HL-60/S4 treated with retinoic acid at 250 ng/mL for 4 days and 3 days (cell line): ENCODE measurements around the gene FAM163B.
"Not testable (repeated sequence)": the region's sequence is repeated elsewhere in the genome, so short reads cannot be mapped to it uniquely, and the experiment has no call there.

Experiments used
- in situ Hi-C: fragments of 300-500 bp; cut with MboI; formaldehyde crosslinking; loops from 2 replicates; pipeline ENCODE4 v1.7.0; 2022; ENCODE audit warnings: low sequenced_read_pairs

The FAM163B gene

DNA sequence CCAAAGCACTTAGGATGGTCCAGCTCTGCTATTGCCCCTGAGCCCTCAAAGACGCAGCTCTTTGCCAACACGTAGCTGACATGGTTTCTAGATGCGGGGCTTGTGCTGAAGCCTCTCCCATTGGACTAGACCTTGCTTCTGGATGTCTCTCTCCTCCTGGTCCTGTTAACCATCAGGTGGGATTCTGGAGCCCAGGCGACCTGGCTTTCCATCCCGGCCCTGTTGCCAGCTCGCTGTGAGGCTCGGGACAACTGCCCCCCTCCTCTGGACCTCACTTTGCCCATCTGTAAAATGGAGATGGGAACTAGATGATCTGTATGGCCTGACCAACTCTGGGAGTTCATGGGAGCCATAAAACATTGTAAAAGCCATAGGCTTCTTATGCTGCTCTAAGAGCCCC, 31.0 kb upstream of the FAM163B start:
- in situ Hi-C loops = no loop called here

DNA sequence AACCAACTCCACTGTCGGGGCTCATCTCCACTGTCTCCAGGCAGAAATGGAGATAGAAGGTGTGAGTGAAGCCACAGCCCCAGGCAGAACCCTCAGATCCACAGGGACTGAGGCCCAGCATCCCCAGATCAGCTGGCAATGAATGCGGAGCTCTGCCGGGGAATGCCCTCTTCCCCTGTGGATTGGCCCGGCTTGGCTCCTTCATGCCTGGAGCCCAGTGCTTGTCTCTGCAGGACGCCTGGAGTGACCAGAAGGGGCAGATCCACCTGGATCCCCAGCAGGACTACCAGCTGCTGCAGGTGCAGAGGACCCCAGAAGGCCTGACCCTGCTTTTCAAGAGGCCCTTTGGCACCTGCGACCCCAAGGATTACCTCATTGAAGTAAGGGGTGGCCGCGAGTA, 30.4 kb upstream of the FAM163B start:
- in situ Hi-C loops = no loop called here

DNA sequence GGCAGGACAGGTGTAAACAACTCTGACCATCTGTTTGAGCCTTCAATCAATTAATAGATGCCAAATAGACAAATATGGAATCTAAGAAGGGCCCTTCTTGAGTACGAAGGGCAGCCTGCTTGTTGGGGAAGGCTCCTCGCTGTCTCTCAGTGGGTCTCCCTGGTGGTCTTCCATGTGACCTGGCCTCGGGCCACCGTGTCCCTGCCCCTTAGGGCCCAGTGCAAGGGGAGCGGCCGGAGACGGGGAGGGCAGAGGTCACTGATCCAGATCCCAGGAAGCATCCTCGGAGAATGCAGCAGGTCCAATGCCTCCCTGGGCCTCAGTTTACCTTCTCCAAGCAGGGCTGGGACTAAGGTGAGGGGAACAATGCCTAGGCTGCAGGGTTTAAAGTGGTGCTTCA, 29.5 kb upstream of the FAM163B start:
- in situ Hi-C loops = no loop called here

DNA sequence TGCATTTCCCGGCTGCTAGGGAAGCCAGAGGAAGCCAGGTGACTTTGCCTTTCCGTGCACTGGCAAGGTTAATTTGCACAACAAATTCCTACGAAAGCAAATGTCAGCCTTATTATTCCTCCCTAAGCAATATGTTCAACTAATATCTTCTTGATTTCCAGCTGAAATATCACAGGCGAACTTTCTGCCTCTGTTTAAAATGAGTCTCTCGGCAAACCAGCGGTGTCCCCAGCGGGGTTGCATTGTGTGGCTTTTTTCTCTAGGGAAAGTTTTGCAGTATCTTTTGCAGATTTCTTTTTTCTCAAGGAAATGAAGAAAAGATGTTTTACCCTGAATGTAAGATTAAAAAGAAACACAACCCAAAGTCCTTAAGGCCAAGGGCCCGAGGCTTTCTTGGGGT, 28.9 kb upstream of the FAM163B start:
- in situ Hi-C loops = no loop called here

DNA sequence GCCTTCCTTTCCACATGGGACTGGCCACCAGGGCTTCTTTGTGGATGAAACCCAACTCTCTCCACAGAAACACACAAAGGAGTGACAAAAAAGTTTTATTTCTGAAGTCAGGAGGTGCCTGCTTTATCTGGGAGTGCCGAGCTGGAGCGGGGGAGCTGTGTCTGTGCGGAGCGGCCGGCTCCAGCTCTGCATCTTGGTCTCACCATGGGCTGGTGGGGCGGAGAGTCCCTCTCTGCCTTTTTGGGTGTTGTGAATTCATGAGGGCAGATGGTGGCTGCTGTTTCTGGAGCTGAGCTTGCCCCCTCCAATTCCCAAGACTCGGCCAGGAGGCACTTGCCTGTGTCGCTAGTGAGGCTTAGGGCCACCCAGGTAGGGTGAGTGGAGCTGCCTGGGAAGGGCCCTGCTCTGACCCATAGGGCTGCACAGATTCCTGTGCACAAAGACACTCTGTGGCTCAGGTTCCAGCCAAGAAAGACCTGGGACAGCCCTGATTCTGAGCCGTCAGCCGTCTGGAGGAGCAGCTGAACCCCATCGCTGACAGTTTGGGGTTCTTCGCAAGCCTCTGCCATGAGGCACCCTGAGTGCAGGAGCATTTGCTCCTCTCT, 28.4 kb upstream of the FAM163B start:
- in situ Hi-C loops = no loop called here

DNA sequence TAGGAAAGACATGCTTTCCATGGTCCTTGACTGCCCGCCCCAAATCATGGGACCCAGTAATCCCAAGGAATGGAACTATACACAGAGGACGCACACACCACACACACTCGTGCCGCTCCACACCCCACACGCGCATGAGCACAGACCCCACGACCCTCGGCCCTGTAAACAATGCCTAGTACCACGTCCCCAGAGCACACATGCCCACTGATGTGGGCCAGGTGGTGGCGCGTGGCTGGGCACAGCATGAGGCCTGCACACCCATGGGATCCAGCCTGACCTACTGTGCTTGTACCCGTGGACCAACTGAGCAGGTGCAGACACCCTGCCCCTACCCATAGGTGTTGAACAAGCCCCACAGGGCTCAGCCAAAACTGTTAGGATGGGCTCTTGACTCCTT, 27.7 kb upstream of the FAM163B start:
- in situ Hi-C loops = no loop called here

DNA sequence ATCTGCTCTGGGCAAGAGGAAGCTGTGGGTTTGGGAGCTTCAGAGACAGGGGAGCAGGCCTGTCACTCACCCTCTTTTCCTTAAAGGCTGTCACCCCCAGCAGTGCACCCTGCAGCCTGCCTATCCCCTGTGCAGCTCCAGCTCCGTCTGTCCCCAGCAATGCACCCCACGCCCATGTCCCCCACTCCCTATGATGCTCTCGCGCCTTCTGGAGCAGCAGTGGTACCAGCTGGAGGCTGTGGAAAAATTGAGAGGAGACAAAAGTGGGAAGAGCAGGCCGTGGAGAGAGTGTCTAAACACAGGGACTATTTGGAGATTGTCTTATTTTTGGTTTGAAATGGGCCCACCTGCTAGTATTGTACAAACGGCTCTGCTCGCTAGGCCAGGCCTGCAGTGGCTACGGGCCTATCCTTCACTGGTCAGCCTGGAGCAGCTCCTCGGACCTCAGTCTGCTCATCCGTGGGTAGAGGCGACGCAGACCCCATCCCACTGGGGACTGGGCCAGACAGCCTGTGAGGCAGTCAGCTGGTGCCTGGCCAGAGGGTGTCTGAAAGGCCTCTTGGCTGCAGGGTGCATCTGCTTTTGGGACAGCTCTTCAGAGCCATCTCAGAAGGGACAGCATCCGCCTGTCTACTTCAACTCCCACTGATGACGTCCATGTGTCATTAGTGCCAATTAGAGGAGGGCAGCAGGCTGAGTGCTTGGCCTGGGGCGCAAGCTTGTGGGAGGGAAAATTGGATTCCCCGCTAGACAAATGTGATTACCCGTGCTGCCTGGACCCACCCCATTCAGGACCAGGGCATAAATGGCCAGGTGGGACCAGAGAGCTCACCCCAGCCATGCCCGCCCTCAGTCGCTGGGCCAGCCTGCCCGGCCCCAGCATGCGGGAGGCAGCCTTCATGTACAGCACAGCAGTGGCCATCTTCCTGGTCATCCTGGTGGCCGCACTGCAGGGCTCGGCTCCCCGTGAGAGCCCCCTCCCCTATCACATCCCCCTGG, 26.6 kb upstream of the FAM163B start, which contains the start of gene DBH:
DBH (plus strand) TSS at position 831 of the 999 bp plus-strand sequence; CDS start at position 840, 9 bp downstream.
- in situ Hi-C loops = no loop called here

DNA sequence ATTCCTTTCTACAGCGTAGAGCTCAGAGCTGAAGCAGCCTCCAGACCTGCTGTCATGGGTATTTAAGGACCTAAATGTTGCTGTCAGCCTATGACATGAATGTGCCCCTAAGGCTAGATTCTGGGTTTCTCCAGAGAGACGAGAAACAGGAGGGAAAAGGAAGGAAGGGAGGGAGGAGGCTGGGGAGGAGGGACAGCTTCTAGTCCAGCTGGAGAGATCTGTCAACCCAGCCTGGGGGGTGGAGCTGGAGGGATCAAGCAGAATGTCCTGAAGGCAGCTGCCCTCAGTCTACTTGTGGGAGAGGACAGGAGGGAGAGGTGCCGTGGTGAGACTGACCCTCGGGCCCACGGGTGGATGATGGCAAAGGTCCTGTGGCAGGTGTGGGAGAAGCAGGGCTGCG, 25.9 kb upstream of the FAM163B start:
- in situ Hi-C loops = no loop called here

DNA sequence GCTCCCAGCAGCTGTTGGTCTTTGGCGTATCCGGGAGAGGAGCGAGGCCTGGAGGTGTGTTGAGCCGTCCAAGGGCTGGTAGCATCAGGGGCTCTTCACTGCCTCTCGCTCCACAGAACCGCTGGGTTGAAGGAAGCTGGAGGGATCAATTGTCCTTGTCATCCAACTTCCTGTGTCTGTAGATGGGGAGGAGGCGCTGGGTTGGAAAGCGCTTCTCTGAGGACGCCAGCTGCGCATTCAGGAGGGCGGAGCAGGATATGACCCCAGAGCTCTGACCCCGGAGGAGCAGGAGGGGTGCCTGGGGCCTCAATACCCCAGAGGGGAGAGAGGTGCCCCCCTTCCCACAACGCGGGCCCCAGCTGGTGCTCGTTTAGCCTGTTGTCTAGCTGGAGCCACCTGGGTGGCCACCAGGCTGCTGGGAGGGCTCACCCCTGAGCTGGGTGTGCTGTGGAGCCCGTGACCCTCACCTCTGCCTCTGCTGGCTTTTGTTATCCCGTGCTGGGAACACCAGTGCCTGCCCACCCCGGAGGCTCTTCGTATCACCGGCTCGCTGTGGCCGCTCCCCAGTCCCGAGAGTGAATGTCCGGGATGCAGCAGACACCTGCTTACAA, 25.0 kb upstream of the FAM163B start:
- in situ Hi-C loops = no loop called here

DNA sequence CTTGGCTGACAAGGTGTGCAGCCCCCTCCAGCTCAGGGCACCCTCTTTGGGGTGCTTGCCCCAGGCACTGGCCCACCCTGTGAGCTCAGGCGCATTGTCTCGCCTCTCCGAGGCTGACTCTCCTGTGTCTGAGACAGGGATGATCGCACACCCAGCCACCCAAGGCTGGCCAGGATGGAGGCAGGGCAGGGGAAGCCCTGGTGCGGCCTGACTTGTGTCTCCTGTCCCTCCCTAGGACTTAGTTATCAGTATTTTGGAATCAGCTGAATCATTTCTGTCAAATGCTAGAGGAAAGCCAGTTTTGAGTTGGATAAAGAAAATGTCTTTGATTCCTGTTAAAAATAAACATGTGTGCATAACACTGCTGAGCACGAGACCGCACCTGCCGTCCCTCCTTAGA, 24.5 kb upstream of the FAM163B start:
- in situ Hi-C loops = no loop called here

DNA sequence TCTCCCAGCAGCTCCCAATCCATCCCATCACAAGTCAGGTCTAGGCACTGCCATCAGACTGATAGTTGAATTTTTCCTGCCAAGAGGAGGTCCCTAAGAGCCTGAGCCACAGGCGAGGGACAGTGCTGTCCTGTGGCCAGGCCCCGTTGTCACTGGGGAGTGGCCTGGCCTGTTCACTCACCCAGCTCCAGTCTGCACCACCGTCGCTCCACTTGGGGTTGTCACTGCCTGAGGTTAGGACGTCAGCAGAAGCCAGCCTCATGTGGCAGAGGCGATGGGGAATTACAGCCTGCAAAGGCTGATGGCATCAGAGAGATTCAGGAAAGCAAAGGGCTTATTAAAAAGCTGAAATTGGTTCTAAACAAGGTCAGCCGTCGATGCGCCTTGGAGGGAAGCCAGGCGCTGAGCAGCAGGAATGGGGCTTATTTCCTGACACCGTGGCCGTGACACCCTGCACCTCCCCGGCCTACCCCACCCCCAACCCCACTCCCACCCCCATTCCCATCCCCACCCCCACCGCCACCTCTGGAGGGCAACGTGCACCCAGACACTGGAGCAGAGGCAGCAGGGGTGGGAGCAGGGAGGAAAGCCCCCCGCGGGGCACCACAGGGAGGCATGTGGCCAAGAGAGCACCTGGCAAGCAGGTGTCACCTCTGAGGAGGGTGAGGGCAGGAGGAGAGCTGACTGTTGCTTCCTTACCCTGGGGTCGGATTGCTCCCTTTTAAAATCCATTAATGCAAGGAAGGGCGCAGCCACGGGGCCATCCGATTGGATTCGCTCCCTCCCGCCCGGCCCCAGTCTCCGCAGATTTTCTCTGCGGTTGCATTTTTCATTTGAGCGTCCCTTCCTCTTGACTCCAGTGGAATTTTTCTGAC, 23.9 kb upstream of the FAM163B start:
- in situ Hi-C loops = no loop called here

DNA sequence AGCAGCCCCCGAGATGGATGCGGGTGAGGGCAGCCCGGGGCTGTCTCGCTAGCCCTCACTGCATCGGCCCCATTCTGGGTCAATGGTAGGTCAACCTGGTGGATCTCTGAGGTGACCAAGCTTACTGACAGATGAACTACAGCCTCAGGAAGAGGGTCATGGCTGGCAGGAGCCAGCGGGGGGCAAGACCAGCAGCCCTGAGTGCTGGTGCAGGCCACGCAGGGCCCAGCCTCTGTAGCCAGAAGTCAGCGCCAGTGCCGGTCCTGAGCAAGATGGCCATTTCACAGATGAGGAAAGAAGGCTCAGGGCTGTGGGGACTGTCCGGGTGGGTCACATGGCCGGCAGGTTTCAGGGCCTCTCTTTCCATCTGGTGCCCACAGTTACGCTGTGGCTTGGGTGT, 21.9 kb upstream of the FAM163B start:
- in situ Hi-C loops = no loop called here

DNA sequence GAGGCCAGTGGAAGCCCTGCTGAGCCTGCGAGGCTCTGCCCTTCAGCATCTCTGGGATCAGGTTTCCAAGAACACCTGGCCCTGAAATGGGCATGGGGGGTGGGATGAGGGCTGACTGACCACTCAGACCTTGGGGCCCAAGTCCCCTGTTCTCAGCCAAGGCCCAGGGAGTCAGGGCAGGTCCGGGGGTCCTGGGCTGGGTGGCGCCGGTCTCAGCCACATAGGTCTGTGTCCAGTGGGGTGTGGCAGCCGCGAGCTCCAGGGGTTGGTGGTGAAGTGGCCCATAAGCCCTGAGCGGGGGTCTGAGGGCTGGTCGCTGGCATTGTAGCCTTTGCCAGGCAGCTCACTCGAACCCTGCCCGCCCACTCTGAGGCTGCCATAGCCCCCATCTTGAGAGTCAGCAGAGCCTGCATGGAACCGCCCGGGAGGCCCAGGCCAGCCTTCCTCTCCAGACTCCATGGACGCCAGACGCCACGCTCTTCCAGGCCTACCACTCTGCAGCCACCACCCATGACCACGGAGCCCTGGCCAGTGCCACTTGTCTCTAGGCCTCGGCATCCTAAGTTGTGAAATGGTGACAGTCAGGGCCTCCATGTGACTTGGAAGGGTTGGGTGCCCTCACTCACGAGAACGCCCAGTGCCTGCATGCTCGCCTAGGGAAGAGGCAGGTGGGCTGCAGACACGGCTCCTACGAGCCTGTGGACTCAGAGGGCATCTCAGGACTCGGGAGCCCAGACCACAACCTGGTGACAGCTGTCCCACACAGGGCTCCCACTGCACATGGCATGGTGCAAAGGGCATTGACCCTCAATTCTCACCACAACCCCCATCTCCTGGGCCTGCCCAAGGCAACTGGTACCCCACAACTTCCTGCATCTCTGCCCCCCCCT, 20.3 kb upstream of the FAM163B start:
- in situ Hi-C loops = no loop called here

DNA sequence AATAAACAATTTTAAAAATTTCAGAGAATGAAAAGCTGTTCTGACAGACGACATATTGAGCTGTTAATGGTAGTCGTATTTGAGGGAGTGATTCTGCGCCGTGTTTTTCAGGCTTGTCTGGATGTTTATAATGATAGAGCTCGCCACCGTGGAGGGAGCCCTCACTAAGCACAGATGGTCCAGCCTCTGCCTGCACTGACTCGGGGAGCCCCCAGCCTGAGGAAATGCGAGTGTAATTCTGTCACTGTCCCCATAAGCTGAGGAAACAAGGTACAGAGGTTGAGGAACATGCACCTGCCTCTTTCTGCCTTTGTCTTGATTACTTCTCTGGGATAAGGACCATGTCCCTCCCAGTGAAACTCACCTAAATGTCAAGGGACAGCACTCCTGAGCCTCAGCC, 19.6 kb upstream of the FAM163B start:
- in situ Hi-C loops = no loop called here

DNA sequence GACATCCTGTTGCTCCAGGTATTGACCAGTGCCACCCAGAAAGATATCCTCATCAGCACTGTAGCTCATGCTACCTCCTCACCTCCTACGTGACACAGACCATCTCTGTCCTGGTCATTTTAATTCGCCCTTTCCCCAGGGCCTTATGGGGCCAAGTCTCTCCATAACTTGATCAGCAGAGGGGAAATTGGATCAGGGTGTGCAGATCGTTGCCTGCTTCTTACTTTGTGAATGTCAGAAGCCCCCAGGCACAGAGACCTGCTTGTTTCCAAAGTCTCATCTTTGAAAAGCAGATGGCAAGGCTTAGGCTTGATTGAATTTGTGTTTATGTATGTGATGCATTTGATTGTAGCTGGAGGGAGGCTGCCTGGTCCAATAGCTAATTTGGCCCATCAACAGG, 18.2 kb upstream of the FAM163B start:
- in situ Hi-C loops = no loop called here

DNA sequence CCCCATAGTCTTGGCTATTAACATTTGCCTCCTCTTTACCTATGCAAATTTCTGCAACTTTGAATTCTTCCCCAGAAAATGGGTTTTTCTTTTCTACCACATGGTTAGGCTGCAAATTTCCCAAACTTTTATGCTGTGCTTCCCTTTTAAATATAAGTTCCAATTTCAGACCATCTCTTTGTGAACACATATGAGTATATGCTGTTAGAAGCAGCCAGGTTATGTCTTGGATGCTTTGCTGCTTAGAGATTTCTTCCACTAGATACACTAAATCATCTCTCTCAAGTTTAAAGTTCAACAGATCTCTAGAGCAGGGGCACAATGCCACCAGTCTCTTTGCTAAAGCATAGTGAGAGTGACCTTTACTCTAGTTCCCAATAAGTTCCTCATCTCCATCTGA, 16.8 kb upstream of the FAM163B start:
- in situ Hi-C loops = not testable (repeated sequence)

DNA sequence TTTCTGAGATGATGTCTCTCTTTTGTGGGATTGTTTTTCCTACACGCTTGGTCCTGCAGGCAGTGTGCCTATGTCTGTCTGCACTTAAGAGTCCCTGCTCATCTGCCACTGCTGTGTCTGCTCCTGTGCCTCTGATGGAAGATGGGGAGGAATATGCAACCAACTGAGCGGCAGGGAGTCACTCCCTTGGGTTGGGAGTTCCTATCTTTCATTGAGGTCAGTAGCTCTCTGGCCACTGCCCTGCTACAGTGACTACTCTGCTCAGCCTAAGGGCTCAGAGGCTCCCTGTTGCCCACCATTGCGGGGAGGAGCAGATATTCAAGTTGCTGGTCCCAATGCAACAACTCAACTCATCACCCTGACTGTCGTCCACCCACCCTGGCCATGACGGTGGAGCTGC, 13.4 kb upstream of the FAM163B start:
- in situ Hi-C loops = no loop called here

DNA sequence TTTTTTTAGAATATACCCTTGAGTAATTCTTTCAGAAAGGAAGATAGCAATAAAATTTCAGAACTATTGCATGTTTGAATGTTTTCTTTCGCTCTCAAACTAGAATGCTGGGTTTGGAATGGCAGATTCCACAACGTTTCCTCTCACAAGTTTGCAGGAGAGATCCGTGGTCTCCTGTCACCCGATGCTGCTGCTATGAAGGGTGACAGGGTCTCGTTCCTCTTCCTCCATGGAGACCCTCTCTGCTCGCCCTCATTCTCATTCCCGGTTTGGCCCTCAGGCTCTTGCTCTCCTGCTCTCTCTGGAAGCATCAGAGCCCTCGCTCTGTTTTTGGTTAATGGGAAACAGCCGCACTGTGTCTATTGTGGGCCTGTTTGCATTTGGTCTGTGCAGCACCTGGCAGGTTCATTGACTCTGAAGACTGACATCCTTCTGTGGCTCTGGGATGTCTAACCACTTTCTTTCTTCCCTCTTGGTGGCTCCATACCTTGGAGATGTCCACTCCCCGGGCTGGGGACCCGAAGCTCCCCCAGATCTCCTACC, 12.6 kb upstream of the FAM163B start:
- in situ Hi-C loops = no loop called here

DNA sequence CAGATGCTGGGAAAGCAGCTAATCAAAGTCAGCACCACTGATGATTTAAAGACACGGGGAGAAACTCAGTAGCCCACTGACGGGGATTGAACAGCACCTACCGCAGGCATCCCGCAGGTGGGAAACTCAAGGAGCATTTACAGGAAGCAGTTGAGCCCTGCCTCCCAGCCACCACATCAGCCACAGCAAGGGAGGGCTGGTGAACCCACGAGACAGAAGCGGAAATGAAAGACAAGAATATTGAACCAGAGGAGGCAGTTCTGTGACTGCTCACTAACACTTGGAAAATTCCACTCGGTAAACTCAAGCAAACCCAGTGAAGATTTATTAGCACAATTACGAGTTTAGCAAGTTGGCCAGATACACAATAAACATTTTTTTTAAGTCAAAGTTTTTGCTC, 10.6 kb upstream of the FAM163B start:
- in situ Hi-C loops = no loop called here

DNA sequence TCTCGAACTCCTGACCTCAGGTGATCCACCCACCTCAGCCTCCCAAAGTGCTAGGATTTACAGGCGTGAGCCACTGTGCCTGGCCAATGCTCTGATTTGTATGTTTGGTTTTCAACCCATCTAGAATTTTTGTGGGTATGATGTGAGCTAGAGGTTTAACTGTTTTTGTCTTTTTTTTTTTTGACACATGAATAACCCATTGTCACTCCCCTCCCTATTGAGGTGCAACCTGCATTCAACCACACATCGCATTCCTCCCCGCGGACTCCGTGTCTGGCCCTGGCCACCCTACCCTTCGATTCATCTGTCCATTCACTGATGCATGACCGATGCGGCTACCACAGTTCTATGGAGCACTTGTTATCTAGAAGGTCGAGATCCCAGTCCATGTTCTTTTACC, 9.5 kb upstream of the FAM163B start:
- in situ Hi-C loops = no loop called here
